GM21723 (cell line): ENCODE data around the gene HTN3.
"Not testable (repeated sequence)": the region's sequence is repeated elsewhere in the genome, so short reads cannot be mapped to it uniquely, and the experiment has no call there.

Experiments
- ATAC-seq: cut with Tn5 transposase; IDR thresholded peaks from one replicate; pipeline ENCODE4 v1.9.1; 2021; ENCODE audit warnings: mild to moderate bottlenecking, moderate library complexity; ENCODE audit not compliant: unreplicated experiment

HTN3 gene

GRCh38 chr4:70028159-70028558, at the start of gene HTN3:
Gene HTN3 (plus strand): TSS chr4:70028459. CDS start chr4:70030741, 2,282 bp downstream.
- not testable (repeated sequence) for ATAC-seq

- ATAC-seq: no peak
These were observed 44.2 kb upstream of the HTN3 start for GRCh38 chr4:69984030-69984443.

- ATAC-seq: no peak
These were observed 41.6 kb upstream of the HTN3 start for GRCh38 chr4:69986663-69987062.

GRCh38 chr4:69991016-69991415, 37.2 kb upstream of the HTN3 start:
- ATAC-seq: no peak

- ATAC-seq: no peak
These were observed 33.5 kb upstream of the HTN3 start for GRCh38 chr4:69994782-69995181.

DNA sequence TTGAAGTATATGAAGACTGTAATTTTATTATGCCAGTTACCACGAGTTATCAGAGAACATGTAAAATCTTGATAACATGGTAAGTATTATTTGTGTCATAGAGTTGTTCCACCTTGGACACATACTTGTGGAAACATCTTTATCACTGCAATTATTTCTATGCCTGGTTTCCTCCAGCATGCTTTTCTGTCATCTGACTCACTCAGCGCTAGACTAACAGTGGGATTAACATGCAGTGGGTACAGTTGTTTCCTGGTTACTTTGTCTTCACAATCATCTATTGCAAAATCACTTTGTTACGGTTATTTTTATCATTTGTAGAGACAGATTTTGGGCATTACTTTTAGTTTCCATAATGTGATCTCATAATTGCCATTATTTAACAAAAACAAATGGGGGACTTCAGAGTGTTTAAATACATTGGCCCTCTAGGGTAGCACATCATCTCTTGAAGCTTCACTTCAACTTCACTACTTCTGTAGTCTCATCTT, 32.7 kb upstream of the HTN3 start, which contains the start of gene STATH:
STATH (plus strand) TSS at position 441 of the 491 bp plus-strand sequence. CDS start 2,472 bp downstream, outside the sequence.
- no peak for ATAC-seq

DNA sequence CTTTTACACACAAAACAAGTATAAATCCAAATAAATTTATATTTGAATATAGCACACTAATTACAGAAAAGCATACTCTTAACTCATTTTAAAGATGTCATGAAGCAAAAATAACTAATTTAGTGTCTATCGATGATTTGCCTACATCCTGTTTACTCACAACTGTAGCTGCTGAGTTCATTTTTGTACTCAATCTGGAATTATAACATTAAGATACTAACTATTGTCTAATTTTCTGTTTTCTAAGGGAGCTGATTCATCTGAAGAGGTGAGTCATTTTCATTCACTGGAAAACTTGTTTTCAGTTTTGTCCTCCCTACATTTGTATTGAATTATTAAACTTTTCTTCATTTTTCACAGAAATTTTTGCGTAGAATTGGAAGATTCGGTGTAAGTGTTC, 28.8 kb upstream of the HTN3 start:
- ATAC-seq: no peak

DNA sequence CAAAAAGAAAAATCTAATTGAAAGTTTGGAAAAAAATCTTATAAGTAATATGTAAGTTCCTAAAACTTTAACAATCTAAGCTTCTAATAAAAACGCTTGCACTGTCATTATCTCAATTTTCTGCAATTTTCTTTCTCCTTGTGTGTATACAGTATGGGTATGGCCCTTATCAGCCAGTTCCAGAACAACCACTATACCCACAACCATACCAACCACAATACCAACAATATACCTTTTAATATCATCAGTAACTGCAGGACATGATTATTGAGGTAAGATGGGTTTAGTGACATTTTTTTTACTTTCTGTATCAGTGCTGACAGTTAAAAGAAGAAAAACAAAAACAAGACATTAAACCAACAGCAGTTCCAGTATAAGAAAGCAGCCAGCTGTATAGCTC, 27.5 kb upstream of the HTN3 start:
- no peak for ATAC-seq

GRCh38 chr4:70002507-70002906, 25.8 kb upstream of the HTN3 start:
- no peak for ATAC-seq

DNA sequence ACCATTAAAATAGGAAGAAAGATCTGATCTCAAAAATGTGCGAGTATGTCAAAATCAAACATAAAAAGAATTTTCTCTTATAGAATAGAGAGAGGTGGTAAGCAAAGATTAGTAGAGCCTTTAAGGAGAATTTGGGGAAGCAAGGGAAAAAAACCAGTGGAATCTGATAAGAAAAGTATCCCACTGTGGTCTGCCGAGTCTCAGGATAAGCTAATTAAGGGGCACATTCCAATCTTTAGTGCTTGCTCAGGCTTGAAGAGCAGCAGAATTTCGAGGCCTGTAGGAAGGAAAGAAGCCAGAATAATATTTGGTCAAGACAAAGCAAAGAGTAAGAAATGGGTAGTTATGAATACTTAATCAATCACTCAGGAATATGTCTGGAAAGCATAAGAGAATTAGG, 19.5 kb upstream of the HTN3 start:
- no peak for ATAC-seq

GRCh38 chr4:70019006-70019405, 9.3 kb upstream of the HTN3 start:
- not testable (repeated sequence) for ATAC-seq

DNA sequence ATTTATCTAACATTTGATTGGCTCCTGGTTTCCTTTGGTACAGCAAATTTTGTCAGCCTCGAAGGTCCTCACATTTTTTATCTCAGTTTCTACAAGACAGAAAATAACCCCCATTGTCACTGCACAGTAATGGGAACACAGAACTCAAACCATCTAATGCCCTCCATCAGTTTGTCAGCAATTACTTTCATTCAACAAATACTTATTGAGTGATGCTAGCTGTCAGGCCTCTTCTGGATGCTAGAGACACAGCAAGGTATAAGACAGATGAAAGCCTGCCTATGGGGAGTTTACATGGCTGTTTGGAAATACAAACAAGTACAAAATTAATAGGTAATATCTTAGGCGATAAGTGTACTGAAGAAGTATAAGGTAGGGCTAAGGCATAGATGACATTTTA, 5.0 kb upstream of the HTN3 start:
- ATAC-seq: no peak

- no peak for ATAC-seq
These were observed 1.2 kb upstream of the HTN3 start for GRCh38 chr4:70027011-70027410.

DNA sequence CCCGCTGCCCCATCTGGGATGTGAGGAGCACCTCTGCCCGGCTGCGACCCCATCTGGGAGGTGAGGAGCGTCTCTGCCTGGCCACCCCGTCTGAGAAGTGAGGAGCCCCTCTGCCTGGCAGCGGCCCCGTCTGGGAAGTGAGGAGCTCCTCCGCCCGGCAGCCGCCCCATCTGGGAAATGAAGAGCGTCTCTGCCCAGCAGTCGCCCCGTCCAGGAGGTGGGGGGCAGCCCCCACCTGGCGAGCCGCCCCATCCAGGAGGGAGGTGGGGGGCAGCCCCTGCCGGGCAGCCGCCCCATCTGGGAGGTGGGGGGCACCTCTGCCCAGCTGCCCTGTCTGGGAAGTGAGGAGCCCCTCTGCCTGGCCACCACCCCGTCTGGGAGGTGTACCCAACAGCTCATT, 9.3 kb downstream of the HTN3 start:
- not testable (repeated sequence) for ATAC-seq

GRCh38 chr4:70039928-70040327, 11.7 kb downstream of the HTN3 start:
- not testable (repeated sequence) for ATAC-seq

DNA sequence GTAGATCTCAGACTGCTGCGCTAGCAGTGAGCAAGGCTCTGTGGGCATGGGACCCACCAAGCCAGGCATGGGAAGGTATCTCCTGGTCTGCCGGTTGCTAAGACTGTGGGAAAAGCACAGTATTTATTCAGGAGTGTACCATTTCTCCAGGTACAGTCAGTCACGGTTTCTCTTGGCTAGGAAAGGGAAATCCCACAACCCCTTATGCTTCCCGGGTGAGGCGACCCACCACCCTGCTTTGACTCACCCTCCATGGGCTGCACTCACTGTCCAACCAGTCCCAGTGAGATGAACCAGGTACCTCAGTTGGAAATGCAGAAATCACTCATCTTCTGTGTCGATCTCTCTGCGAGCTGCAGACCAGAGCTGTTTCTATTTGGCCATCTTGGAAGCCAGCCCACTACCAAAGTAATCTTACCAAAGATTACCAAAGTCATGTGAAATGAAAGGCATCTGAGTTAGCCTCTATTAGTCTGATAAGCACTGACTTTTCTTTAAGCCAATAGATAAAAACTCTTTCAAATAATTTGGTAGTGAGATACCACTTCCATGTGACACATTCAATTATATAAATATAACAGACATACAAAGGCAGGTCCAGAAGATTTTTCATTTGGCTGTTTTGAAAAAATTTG, 13.5 kb downstream of the HTN3 start:
- ATAC-seq: no peak

GRCh38 chr4:70050138-70050537, 21.9 kb downstream of the HTN3 start, which contains the start of gene HTN1:
Gene HTN1 (plus strand): TSS chr4:70050438. CDS start chr4:70053077, 2,639 bp downstream.
- not testable (repeated sequence) for ATAC-seq

- not testable (repeated sequence) for ATAC-seq
These were observed 28.3 kb downstream of the HTN3 start for GRCh38 chr4:70056534-70056933.

GRCh38 chr4:70057651-70058050, 29.4 kb downstream of the HTN3 start:
- ATAC-seq: no peak

DNA sequence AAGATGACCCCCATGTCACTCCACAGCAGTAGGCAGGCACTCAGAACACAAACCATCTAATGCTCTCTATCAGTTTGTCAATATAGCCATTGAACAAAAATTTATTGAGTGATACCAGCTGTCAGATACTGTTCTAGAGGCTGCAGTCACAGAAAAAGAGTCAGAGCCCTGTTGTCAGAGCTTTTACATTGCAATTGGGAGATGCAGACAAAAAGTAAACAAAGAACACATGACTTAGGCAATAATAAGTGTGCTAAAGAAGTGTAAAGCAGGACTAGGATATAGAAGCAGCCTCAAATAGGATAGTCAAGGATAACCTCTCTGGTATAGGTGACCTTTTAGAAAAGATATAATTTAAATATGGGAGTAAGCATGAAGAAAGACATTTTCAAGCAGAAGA, 30.9 kb downstream of the HTN3 start:
- no peak for ATAC-seq

DNA sequence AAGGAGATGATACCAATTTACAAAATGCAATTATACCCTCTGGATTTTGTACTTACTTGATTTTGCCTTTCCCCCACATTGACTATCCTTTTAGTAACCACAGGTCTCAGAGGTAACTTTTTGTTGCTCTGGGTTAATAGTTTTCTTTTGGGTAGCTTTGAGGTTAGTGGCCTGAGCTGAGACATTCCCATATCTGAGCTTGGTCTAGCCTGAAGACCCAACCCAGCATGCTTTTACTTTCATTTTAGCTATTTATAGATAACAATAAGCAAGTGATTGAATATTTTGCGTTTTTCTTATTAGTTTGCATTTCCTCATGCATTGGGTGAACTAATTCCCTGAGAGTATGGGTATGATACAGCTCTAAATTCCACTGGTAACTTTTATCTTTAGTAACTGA, 33.7 kb downstream of the HTN3 start:
- peak; percentile 81 for ATAC-seq

DNA sequence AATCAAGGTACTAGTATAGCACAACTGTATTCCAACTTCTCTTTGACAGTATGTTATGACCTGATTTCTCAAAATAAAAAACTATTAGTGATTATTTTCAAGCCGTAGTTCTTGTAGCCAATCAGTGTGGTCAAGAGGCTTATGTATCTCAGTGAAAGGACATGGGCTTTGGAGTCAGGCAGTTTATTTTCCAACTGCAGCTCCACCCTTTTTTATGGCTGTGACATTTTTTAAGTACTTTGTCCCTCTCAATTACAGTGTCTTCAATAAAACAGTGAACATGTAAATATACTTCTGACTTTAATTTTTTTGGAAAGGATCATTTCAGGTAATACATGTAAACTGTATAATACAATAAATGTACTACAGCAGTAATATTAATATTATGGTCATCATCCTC, 51.9 kb downstream of the HTN3 start:
- ATAC-seq: no peak
